Right ventricle myocardium superior (tissue), 1 donor: ENCODE measurements around the gene AHNAK2. TPM values are rescaled to one million over a fixed set of nuclear protein-coding genes. Genes with fewer than 3 reads are reported as not detected.

Source experiments
- ATAC-seq: fragments of 200-7000 bp; cut with Tn5 transposase; one replicate; pipeline ENCODE4 v1.9.1; 2020; ENCODE audit warnings: mild to moderate bottlenecking; ENCODE audit not compliant: poor library complexity
- DNase-seq: peaks from one replicate; pipeline ENCODE4 v3.0.0-alpha.2; 2020
- intact Hi-C: fragments of 100-400 bp; cut with DNase I; formaldehyde crosslinking; loops from one replicate; pipeline ENCODE4 v1.11.2; 2022
- total RNA-seq: library from RNA; stranded (reverse); fragmentation: NEBNext Ultra II Directional; extraction: Animal tissue kit (Norgen Biotek cat#: 25700); gene quantifications from one replicate; pipeline ENCODE4 v1.2.1, GENCODE V29; 2021
- donor health status: DM: no; HTN: yes; CAD: no; lungs with severe emphysema.

AHNAK2 gene
- total RNA-seq, 1 donor from 2014 or later, result 2.6 TPM

- intact Hi-C loops, result no loop called here
- DNase-seq (no peak), ATAC-seq (no peak)
These were observed 14.3 kb upstream of the AHNAK2 start for GRCh38 chr14:104992501-104992900.

GRCh38 chr14:104991896-104992230 lies 13.7 kb upstream of the AHNAK2 start:
- DNase-seq (no peak), ATAC-seq (no peak)
- intact Hi-C loops, result no loop called here

GRCh38 chr14:104989951-104990303 lies 11.8 kb upstream of the AHNAK2 start:
- DNase-seq, result no peak
- intact Hi-C loops, result loop anchor here (5.0 kb wide), 1 partner anchor 32 kb away; the partner anchor contains the start of gene CDCA4
- no peak for ATAC-seq

- no peak for ATAC-seq
- intact Hi-C loops, result loop anchor here (5.0 kb wide), 1 partner anchor 33 kb away; the partner anchor contains the start of gene CDCA4
- DNase-seq, result no peak
These were observed 11.2 kb upstream of the AHNAK2 start for GRCh38 chr14:104989236-104989950.

GRCh38 chr14:104986487-104987164 lies 8.5 kb upstream of the AHNAK2 start:
- DNase-seq (peak; percentile 44), ATAC-seq (no peak)
- intact Hi-C loops, result loop anchor here (5.0 kb wide), 1 partner anchor 36 kb away; the partner anchor contains the start of gene CDCA4

GRCh38 chr14:104985675-104986486 lies 7.7 kb upstream of the AHNAK2 start, which contains the start of gene CLBA1:
CLBA1 (plus strand) TSS chr14:104985788; CDS start chr14:104986432, 644 bp downstream.
- DNase-seq (peak; percentile 93), ATAC-seq (peak; percentile 99)
- intact Hi-C loops, result loop anchor here (5.0 kb wide), 1 partner anchor 36 kb away; the partner anchor contains the start of gene CDCA4

GRCh38 chr14:104984056-104984894 lies 6.1 kb upstream of the AHNAK2 start:
- ATAC-seq (no peak), DNase-seq (peak; percentile 39)
- intact Hi-C loops, result loop anchor here (5.0 kb wide), 1 partner anchor 103 kb away; no protein-coding TSS in a partner anchor

GRCh38 chr14:104983231-104983721 lies 5.1 kb upstream of the AHNAK2 start:
- intact Hi-C loops, result loop anchor here (5.0 kb wide), 1 partner anchor 104 kb away; no protein-coding TSS in a partner anchor
- ATAC-seq, result no peak
- peak; percentile 22 for DNase-seq

GRCh38 chr14:104982548-104983230 lies 4.5 kb upstream of the AHNAK2 start:
- ATAC-seq (no peak), DNase-seq (peak; percentile 33)
- intact Hi-C loops, result loop anchor here (5.0 kb wide), 1 partner anchor 105 kb away; no protein-coding TSS in a partner anchor

GRCh38 chr14:104981699-104982541 lies 3.7 kb upstream of the AHNAK2 start:
- no peak for ATAC-seq
- DNase-seq, result peak; percentile 33
- intact Hi-C loops, result loop anchor here (5.0 kb wide), 1 partner anchor 105 kb away; no protein-coding TSS in a partner anchor

GRCh38 chr14:104980611-104981531 lies 2.7 kb upstream of the AHNAK2 start:
- intact Hi-C loops, result loop anchor here (5.0 kb wide), 1 partner anchor 106 kb away; no protein-coding TSS in a partner anchor
- ATAC-seq (no peak), DNase-seq (peak; percentile 31)

GRCh38 chr14:104979758-104980610 lies 1.8 kb upstream of the AHNAK2 start:
- peak; percentile 80 for DNase-seq
- intact Hi-C loops, result loop anchor here (5.0 kb wide), 1 partner anchor 107 kb away; no protein-coding TSS in a partner anchor
- peak; percentile 62 for ATAC-seq

- DNase-seq, result peak; percentile 38
- no peak for ATAC-seq
- intact Hi-C loops, result no loop called here
These were observed 845 bp upstream of the AHNAK2 start for GRCh38 chr14:104978746-104979691.
